WERI-Rb-1 (cell line): Measurements from ENCODE around the gene CFAP100.

Source experiments
- DNase-seq: peaks from one replicate; pipeline ENCODE4 v3.0.0-alpha.2; 2020
- H3K27ac ChIP-seq: fragments of 250-450 bp; sonication (Bioruptor Pico); 2 replicates; pipeline ENCODE4 v1.5.1; 2020; ENCODE audit warnings: mild to moderate bottlenecking, moderate library complexity
- H3K27me3 ChIP-seq: fragments of 250-450 bp; sonication (Bioruptor Pico); 2 replicates; pipeline ENCODE4 v1.5.1; 2021; ENCODE audit warnings: mild to moderate bottlenecking, low read depth, moderate library complexity; ENCODE audit not compliant: insufficient read depth, severe bottlenecking
- H3K36me3 ChIP-seq: fragments of 250-450 bp; sonication (Bioruptor Pico); 2 replicates; pipeline ENCODE4 v1.5.1; 2020; ENCODE audit warnings: mild to moderate bottlenecking, moderate library complexity
- H3K4me3 ChIP-seq: 2 replicates; pipeline ENCODE4 v1.5.1; 2011; ENCODE audit warnings: low read depth, mild to moderate bottlenecking, control low read depth, low read length
- H3K9me3 ChIP-seq: fragments of 250-450 bp; sonication (Bioruptor Pico); 2 replicates; pipeline ENCODE4 v1.5.1; 2021; ENCODE audit warnings: mild to moderate bottlenecking, moderate library complexity; ENCODE audit not compliant: severe bottlenecking
- CTCF ChIP-seq: IDR thresholded peaks from 2 replicates; pipeline ENCODE4 v1.5.1; 2011; ENCODE audit warnings: low read depth, mild to moderate bottlenecking, control low read depth, inconsistent platforms, low read length

CFAP100 gene

GRCh38 chr3:126417515-126417914 lies 22.8 kb downstream of the CFAP100 start:
- H3K36me3 ChIP-seq = no peaks in the 10 kb centered on the region
- no peak for DNase-seq
- no peak overlapping the region for H3K4me3 ChIP-seq
- H3K27ac ChIP-seq = peak overlapping the region; percentile 29; the same call in 1 of the 2 replicates
- no peaks in the 10 kb centered on the region for H3K9me3 ChIP-seq
- no peaks in the 10 kb centered on the region for H3K27me3 ChIP-seq
- TF ChIP-seq CTCF = no peak

GRCh38 chr3:126417981-126418530 lies 23.3 kb downstream of the CFAP100 start:
- DNase-seq = no peak
- Histone ChIP-seq H3K27me3 (no peaks in the 10 kb centered on the region), H3K36me3 (no peaks in the 10 kb centered on the region), H3K9me3 (no peaks in the 10 kb centered on the region), H3K4me3 (no peak overlapping the region), H3K27ac (no peak overlapping the region)
- no peak for TF ChIP-seq CTCF

GRCh38 chr3:126418661-126419131 lies 24.0 kb downstream of the CFAP100 start:
- no peaks in the 10 kb centered on the region for H3K27me3 ChIP-seq
- no peak overlapping the region for H3K4me3 ChIP-seq
- no peak for TF ChIP-seq CTCF
- no peak for DNase-seq
- no peak overlapping the region for H3K27ac ChIP-seq
- no peaks in the 10 kb centered on the region for H3K36me3 ChIP-seq
- H3K9me3 ChIP-seq = no peaks in the 10 kb centered on the region

GRCh38 chr3:126419151-126419703 lies 24.5 kb downstream of the CFAP100 start:
- H3K27me3 ChIP-seq = no peaks in the 10 kb centered on the region
- no peaks in the 10 kb centered on the region for H3K36me3 ChIP-seq
- H3K9me3 ChIP-seq = no peaks in the 10 kb centered on the region
- TF ChIP-seq CTCF = no peak
- no peak overlapping the region for H3K4me3 ChIP-seq
- no peak for DNase-seq
- H3K27ac ChIP-seq = no peak overlapping the region

- no peaks in the 10 kb centered on the region for H3K27me3 ChIP-seq
- no peaks in the 10 kb centered on the region for H3K9me3 ChIP-seq
- DNase-seq = no peak
- H3K27ac ChIP-seq = no peak overlapping the region
- no peak overlapping the region for H3K4me3 ChIP-seq
- TF ChIP-seq CTCF = no peak
- H3K36me3 ChIP-seq = no peaks in the 10 kb centered on the region; the same call in 1 of the 2 replicates
These were observed 25.4 kb downstream of the CFAP100 start for GRCh38 chr3:126419886-126420786.
